GM18868 (cell line): ENCODE measurements around the gene TENM4.
A peak's percentile ranks its signal among the peaks of the same experiment; 100 is the strongest.

Experiments
- ATAC-seq: cut with Tn5 transposase; IDR thresholded peaks from one replicate; pipeline ENCODE4 v1.9.1; 2021; ENCODE audit warnings: mild to moderate bottlenecking, moderate library complexity; ENCODE audit not compliant: unreplicated experiment

The TENM4 gene

GRCh38 chr11:78657968-78658839 lies 782.6 kb downstream of the TENM4 start:
- ATAC-seq: no peak

- no peak for ATAC-seq
These were observed 783.4 kb downstream of the TENM4 start for GRCh38 chr11:78657441-78657840.

- no peak for ATAC-seq
These were observed 783.8 kb downstream of the TENM4 start for GRCh38 chr11:78656984-78657383.

GRCh38 chr11:78656327-78656726 lies 784.5 kb downstream of the TENM4 start:
- no peak for ATAC-seq

- ATAC-seq: no peak
These were observed 785.3 kb downstream of the TENM4 start for GRCh38 chr11:78655561-78655960.

GRCh38 chr11:78654866-78655265 lies 786.0 kb downstream of the TENM4 start:
- no peak for ATAC-seq

GRCh38 chr11:78654071-78654470 lies 786.8 kb downstream of the TENM4 start:
- no peak for ATAC-seq

GRCh38 chr11:78653294-78653909 lies 787.4 kb downstream of the TENM4 start:
- no peak for ATAC-seq

GRCh38 chr11:78652843-78653239 lies 788.0 kb downstream of the TENM4 start:
- ATAC-seq: no peak

GRCh38 chr11:78651923-78652842 lies 788.6 kb downstream of the TENM4 start:
- no peak for ATAC-seq

- ATAC-seq: no peak
These were observed 789.6 kb downstream of the TENM4 start for GRCh38 chr11:78651136-78651775.

GRCh38 chr11:78649361-78650215 lies 791.2 kb downstream of the TENM4 start:
- ATAC-seq: no peak

GRCh38 chr11:78647986-78648875 lies 792.6 kb downstream of the TENM4 start:
- ATAC-seq: no peak

GRCh38 chr11:78647266-78647915 lies 793.4 kb downstream of the TENM4 start:
- ATAC-seq: no peak

GRCh38 chr11:78646564-78647185 lies 794.2 kb downstream of the TENM4 start:
- peak; percentile 66 for ATAC-seq

- peak; percentile 82 for ATAC-seq
These were observed 795.3 kb downstream of the TENM4 start for GRCh38 chr11:78645226-78646202.

GRCh38 chr11:78643676-78644056 lies 797.2 kb downstream of the TENM4 start:
- ATAC-seq: no peak
